ENCODE results near the gene ANKMY1. TPM values are rescaled to one million over a fixed set of nuclear protein-coding genes. Genes with fewer than 3 reads are reported as not detected.

ANKMY1 gene
- total RNA-seq, 6 experiments from 2014 or later = 6.6 to 11.0 (median 9.0) TPM

DNA sequence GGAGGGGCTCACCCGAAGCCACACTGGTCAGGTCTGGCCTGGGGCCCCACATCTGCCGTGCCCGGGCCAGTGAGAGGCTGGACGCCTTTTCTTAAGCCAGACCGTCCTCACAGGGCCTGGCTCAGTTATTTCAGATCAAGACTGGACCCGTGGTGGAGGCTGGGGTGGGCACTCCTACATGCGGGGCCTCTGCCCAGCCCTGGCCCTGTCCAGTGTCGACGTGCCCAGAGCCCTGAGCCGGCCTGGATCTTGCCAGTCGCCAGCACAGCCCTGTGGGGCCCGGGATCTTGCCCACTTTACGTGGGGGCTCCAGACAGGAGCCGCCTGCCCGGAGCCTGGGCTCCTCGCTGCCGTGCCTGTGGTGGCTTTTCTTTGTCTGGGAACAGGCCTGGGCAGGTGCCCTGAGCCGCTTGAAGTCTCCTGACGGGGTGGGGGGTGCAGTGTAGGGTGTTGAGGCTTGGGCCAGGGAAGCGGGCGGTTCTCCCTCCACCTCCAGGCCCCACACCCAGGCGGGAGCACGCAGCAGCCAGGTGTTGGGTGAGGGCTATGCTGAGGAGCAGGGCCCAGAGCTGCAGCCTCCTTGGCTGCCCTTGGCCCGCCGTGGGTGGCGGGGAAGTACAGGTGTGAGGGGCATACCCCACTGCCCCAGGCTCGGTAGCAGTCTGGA, 116.3 kb downstream of the ANKMY1 start:
- DNase-seq = no peak
- Histone ChIP-seq H3K4me1 (peaks cover 0 to 10% (median 2%) of the 10 kb centered on the region in 4 donors), H3K36me3 (no peaks in the 10 kb centered on the region), H3K27ac (no peak overlapping the region), H3K27me3 (no peaks in the 10 kb centered on the region), H3K9me3 (no peaks in the 10 kb centered on the region), H3K4me3 (no peak overlapping the region)
- WGBS (ENCODE audit: insufficient coverage, low coverage, low lambda C conversion rate, missing lambda C conversion rate) = no CpG with 5 or more reads among the region's 27 CpGs
- intact Hi-C loops (cut with DNase I) = loop anchor here in 1 of 2 donors (5.0 kb wide), 1 partner anchor 209 kb away; no protein-coding TSS in a partner anchor
- TF ChIP-seq, protein P1, sequence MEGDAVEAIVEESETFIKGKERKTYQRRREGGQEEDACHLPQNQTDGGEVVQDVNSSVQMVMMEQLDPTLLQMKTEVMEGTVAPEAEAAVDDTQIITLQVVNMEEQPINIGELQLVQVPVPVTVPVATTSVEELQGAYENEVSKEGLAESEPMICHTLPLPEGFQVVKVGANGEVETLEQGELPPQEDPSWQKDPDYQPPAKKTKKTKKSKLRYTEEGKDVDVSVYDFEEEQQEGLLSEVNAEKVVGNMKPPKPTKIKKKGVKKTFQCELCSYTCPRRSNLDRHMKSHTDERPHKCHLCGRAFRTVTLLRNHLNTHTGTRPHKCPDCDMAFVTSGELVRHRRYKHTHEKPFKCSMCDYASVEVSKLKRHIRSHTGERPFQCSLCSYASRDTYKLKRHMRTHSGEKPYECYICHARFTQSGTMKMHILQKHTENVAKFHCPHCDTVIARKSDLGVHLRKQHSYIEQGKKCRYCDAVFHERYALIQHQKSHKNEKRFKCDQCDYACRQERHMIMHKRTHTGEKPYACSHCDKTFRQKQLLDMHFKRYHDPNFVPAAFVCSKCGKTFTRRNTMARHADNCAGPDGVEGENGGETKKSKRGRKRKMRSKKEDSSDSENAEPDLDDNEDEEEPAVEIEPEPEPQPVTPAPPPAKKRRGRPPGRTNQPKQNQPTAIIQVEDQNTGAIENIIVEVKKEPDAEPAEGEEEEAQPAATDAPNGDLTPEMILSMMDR (IDR thresholded peaks at IDR 0.05) = no peak
- TF ChIP-seq POLR2A (IDR thresholded peaks at IDR 0.05) = no peak
- ATAC-seq = no peak

DNA sequence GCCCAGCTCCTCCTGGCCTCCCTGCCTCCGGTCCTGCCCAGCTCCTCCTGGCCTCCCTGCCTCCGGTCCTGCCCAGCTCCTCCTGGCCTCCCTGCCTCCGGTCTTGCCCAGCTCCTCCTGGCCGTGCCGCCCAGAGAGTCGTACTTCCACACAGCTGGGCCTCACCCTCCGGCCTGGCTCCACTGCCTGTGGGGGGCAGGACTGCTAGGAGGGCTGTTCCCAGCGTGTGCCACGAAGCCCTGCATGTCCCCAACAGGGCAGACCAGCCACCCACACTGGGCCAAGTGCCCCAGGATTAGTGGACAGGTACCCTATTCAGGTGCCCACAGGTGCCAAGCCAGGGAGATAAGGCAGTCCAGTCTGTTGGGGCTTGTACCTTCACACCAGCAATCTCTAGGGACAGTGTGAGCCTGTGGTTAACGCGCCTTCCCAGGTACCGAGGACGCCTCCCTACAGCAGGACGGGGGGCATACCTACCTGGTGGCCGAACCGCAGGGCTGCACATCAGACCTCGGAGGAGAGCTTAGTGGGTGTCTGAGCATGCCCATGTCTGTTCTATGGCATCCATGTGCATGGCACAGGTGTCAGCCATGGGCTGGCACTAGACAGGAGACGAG, 117.0 kb downstream of the ANKMY1 start:
- WGBS (ENCODE audit: insufficient coverage, low coverage, low lambda C conversion rate, missing lambda C conversion rate) = 82% methylated on average over 3 of the region's 18 CpGs
- intact Hi-C loops (cut with DNase I) = loop anchor here in 1 of 2 donors (5.0 kb wide), 1 partner anchor 209 kb away; no protein-coding TSS in a partner anchor
- peak in 1 of 3 donors; percentile 51 for DNase-seq
- H3K4me3 ChIP-seq = no peak overlapping the region
- no peak for ATAC-seq
- H3K36me3 ChIP-seq = no peaks in the 10 kb centered on the region
- H3K9me3 ChIP-seq = no peaks in the 10 kb centered on the region
- peaks cover 0 to 12% (median 2%) of the 10 kb centered on the region in 4 donors for H3K4me1 ChIP-seq
- H3K27me3 ChIP-seq = no peaks in the 10 kb centered on the region
- no peak overlapping the region for H3K27ac ChIP-seq
- TF ChIP-seq, protein P1 (IDR thresholded peaks at IDR 0.05) = no peak
- TF ChIP-seq POLR2A (IDR thresholded peaks at IDR 0.05) = no peak

DNA sequence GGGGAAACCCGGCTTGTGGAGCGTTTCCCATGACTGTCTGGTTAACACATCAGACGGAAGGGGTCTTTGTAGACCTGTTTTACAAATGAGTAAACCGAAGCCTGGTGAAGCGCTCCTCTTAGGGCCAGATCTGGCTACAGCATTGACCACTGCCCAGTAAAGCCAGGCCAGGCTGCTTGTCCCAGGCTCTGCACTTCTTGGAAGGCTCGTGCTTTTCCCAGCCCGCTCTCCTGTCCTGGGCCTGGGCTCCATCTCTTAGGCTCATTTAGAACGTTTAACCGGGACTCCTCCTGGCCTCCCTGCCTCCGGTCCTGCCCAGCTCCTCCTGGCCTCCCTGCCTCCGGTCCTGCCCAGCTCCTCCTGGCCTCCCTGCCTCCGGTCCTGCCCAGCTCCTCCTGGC, 117.5 kb downstream of the ANKMY1 start:
- H3K36me3 ChIP-seq = no peaks in the 10 kb centered on the region
- DNase-seq (peak in 2 of 3 donors; percentile 3 to 15), ATAC-seq (no peak)
- no peak overlapping the region for H3K27ac ChIP-seq
- intact Hi-C loops (cut with DNase I) = loop anchor here in 1 of 2 donors (5.0 kb wide), 1 partner anchor 208 kb away; no protein-coding TSS in a partner anchor
- H3K27me3 ChIP-seq = no peaks in the 10 kb centered on the region
- no peaks in the 10 kb centered on the region for H3K9me3 ChIP-seq
- no peak for TF ChIP-seq POLR2A (IDR thresholded peaks at IDR 0.05)
- TF ChIP-seq, protein P1 (IDR thresholded peaks at IDR 0.05) = no peak
- peaks cover 0 to 12% (median 2%) of the 10 kb centered on the region in 4 donors for H3K4me1 ChIP-seq
- no peak overlapping the region for H3K4me3 ChIP-seq
- 89% methylated on average over 3 of the region's 12 CpGs for WGBS (ENCODE audit: insufficient coverage, low coverage, low lambda C conversion rate, missing lambda C conversion rate)

DNA sequence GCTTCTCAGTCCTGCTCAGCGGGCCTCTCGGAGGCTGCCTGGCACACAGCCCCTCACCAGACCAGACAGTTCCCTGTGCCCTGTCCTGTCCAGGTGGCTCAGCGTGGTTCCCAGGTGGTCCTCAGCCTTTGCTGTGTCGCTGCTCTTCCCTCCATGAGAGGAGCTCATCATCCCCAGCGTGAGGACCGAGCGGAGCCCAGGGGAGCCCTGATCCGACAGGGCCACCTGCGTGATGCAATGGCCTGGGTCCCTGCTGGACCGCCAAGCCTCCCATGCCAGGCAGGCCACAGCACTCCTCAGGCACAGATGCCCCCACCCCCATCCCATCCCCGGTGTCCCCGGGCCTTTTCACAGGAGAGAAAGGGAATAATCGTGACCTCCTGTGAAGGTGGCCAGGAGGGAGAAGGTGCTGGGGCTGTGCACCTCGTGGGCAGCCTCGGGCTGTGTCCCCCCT, 118.1 kb downstream of the ANKMY1 start:
- peak in 1 of 3 donors; percentile 48 for DNase-seq
- Histone ChIP-seq H3K27me3 (no peaks in the 10 kb centered on the region), H3K9me3 (no peaks in the 10 kb centered on the region), H3K36me3 (no peaks in the 10 kb centered on the region), H3K4me3 (no peak overlapping the region), H3K27ac (no peak overlapping the region), H3K4me1 (peaks cover 0 to 12% (median 2%) of the 10 kb centered on the region in 4 donors)
- WGBS (ENCODE audit: insufficient coverage, low coverage, low lambda C conversion rate, missing lambda C conversion rate) = no CpG with 5 or more reads among the region's 15 CpGs
- intact Hi-C loops (cut with DNase I) = loop anchor here (2.0 to 5.0 kb wide), 2 partner anchors 207 kb away; no protein-coding TSS in a partner anchor
- ATAC-seq = no peak
- TF ChIP-seq, protein P1 (IDR thresholded peaks at IDR 0.05) = no peak
- no peak for TF ChIP-seq POLR2A (IDR thresholded peaks at IDR 0.05)
